ENCODE results near the gene SH2D7. TPM values are rescaled to one million over a fixed set of nuclear protein-coding genes. Genes with fewer than 3 reads are reported as not detected.

The SH2D7 gene
- total and polyA plus RNA-seq, 2 donors (not counting 1 experiment from before 2014, with no cell fraction given): not detected

DNA sequence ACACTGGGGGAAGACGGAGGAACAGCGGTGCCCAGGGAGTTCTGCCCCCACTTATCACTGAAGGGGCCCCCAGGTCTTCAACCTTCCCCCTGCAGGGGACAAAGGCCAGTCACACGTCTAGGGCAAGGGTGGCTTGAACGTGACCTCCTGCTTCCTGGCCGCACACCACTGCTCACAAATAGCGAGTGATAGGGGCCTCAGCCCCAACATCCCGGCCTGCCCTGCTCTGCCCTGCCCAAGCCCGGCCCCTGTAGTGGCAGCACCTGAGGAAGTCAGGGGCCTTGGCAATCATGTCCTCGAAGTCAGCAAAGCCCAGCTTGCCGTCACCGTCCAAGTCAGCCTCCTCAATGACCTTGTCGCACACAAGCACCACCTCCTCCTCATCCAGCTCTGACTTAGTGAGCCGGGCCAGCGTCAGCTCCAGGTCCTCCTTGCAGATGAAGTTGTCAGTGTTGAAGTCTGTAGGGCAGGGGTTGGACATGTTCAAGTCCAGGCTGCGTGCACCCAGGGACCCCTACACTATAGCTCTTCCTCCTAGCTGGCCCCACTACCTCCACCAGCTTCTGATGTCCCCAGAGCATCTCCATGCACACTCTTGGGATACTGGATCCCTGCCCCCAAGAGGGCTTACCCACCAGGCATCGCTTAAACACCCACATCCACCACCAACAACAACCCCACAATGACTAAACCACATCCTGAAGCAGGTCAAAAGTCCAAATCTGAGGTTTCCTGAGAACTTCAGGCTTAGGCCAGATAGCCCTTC lies 13.3 kb downstream of the SH2D7 start:
- H3K27ac Mint-ChIP-seq: no peak overlapping the region
- H3K9me3 ChIP-seq (ENCODE audit: control extremely low read depth in 1 of 3, control insufficient read depth in 2 of 3, insufficient read depth in 1 of 3, low read length in 2 of 3): peaks cover 0 to 3% (median 0%) of the 10 kb centered on the region in 3 donors
- no peaks in the 10 kb centered on the region for H3K4me1 Mint-ChIP-seq
- H3K4me1 ChIP-seq (ENCODE audit: control insufficient read depth in 2 of 2, insufficient read depth in 2 of 2, low read length in 2 of 2): peaks cover 0 to 4% of the 10 kb centered on the region in 2 donors
- ChIA-PET CTCF (interaction anchor here (0.8 to 9.4 kb wide), 8 partner anchors 13 to 149 kb away, joined by 3 to 164 read pairs (median 8); partner anchors contain the start of gene SH2D7), POLR2A (no interaction called here)
- no peaks in the 10 kb centered on the region for H3K27me3 ChIP-seq (replicated peaks in 1 of 4; ENCODE audit: control extremely low read depth in 1 of 4, control insufficient read depth in 3 of 4, insufficient read depth in 4 of 4, low read length in 3 of 4)
- no peaks in the 10 kb centered on the region for H3K27me3 Mint-ChIP-seq
- ATAC-seq (ENCODE audit: low read depth): no peak
- no peak for DNase-seq
- H3K79me2 ChIP-seq (ENCODE audit: control insufficient read depth, insufficient read depth, low read length): no peaks in the 10 kb centered on the region
- no peaks in the 10 kb centered on the region for H3K9me3 Mint-ChIP-seq (ENCODE audit: insufficient read depth)
- H3K4me2 ChIP-seq (replicated peaks; ENCODE audit: low read depth, low read length, poor library complexity, severe bottlenecking): no peak overlapping the region
- H3K36me3 ChIP-seq (replicated peaks in 1 of 2; ENCODE audit: control extremely low read depth in 1 of 2, control insufficient read depth in 1 of 2, extremely low read depth in 1 of 2, insufficient read depth in 2 of 2, low read length in 1 of 2): no peaks in the 10 kb centered on the region
- TF ChIP-seq, protein P1, sequence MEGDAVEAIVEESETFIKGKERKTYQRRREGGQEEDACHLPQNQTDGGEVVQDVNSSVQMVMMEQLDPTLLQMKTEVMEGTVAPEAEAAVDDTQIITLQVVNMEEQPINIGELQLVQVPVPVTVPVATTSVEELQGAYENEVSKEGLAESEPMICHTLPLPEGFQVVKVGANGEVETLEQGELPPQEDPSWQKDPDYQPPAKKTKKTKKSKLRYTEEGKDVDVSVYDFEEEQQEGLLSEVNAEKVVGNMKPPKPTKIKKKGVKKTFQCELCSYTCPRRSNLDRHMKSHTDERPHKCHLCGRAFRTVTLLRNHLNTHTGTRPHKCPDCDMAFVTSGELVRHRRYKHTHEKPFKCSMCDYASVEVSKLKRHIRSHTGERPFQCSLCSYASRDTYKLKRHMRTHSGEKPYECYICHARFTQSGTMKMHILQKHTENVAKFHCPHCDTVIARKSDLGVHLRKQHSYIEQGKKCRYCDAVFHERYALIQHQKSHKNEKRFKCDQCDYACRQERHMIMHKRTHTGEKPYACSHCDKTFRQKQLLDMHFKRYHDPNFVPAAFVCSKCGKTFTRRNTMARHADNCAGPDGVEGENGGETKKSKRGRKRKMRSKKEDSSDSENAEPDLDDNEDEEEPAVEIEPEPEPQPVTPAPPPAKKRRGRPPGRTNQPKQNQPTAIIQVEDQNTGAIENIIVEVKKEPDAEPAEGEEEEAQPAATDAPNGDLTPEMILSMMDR (IDR thresholded peaks at IDR 0.05): no peak
- TF ChIP-seq EZH2 (IDR thresholded peaks at IDR 0.05; ENCODE audit: borderline replicate concordance, insufficient read depth, low read depth, low read length, poor library complexity, severe bottlenecking): no peak
- WGBS (ENCODE audit: insufficient coverage): 85% methylated on average over 13 of the region's 16 CpGs
- H3K4me3 Mint-ChIP-seq: no peak overlapping the region
- H3K27ac ChIP-seq (ENCODE audit: low read length in 2 of 2): no peak overlapping the region
- intact Hi-C loops (cut with micrococcal nuclease): no loop called here
- H2AFZ ChIP-seq (ENCODE audit: insufficient read depth, low read depth, low read length, poor library complexity, severe bottlenecking): no peak overlapping the region
- no peak overlapping the region for H3K4me3 ChIP-seq (ENCODE audit: control extremely low read depth in 1 of 5, extremely low read depth in 1 of 5, insufficient read depth in 1 of 5, low read depth in 2 of 5, low read length in 4 of 5)
- no peak overlapping the region for H3K9ac ChIP-seq (ENCODE audit: low read length)
- H4K20me1 ChIP-seq (ENCODE audit: control insufficient read depth, insufficient read depth, low read length, poor library complexity, severe bottlenecking): no peaks in the 10 kb centered on the region

DNA sequence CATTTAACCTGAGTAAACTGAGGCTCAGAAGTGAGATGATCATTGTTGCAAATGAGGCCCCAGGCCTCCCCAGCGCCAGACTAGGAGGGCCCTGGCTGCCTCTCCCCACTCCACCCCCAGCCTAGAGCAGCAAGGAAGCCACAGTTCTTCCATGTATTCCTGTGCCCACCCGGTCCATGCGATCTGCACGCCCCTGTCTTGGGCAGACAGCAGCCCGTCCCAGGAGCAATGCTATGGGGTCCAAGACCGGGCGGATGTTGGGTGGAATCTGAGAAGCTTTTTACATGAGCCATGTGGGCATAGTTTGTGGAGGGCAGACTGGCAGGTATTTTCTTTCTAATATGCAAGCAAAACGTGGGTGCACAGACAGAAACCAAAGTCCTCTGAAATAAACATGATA lies 15.1 kb downstream of the SH2D7 start:
- 100% methylated on average over 7 of the region's 8 CpGs for WGBS (ENCODE audit: insufficient coverage)
- Histone ChIP-seq H3K36me3 (replicated peaks in 1 of 2; ENCODE audit: control extremely low read depth in 1 of 2, control insufficient read depth in 1 of 2, extremely low read depth in 1 of 2, insufficient read depth in 2 of 2, low read length in 1 of 2) (no peaks in the 10 kb centered on the region), H3K4me3 (ENCODE audit: control extremely low read depth in 1 of 5, extremely low read depth in 1 of 5, insufficient read depth in 1 of 5, low read depth in 2 of 5, low read length in 4 of 5) (no peak overlapping the region), H3K4me2 (replicated peaks; ENCODE audit: low read depth, low read length, poor library complexity, severe bottlenecking) (no peak overlapping the region), H2AFZ (ENCODE audit: insufficient read depth, low read depth, low read length, poor library complexity, severe bottlenecking) (no peak overlapping the region), H3K4me1 (ENCODE audit: control insufficient read depth in 2 of 2, insufficient read depth in 2 of 2, low read length in 2 of 2) (peaks cover 0 to 4% of the 10 kb centered on the region in 2 donors), H3K9ac (ENCODE audit: low read length) (no peak overlapping the region), H4K20me1 (ENCODE audit: control insufficient read depth, insufficient read depth, low read length, poor library complexity, severe bottlenecking) (no peaks in the 10 kb centered on the region), H3K27me3 (replicated peaks in 1 of 4; ENCODE audit: control extremely low read depth in 1 of 4, control insufficient read depth in 3 of 4, insufficient read depth in 4 of 4, low read length in 3 of 4) (no peaks in the 10 kb centered on the region), H3K79me2 (ENCODE audit: control insufficient read depth, insufficient read depth, low read length) (no peaks in the 10 kb centered on the region), H3K9me3 (ENCODE audit: control extremely low read depth in 1 of 3, control insufficient read depth in 2 of 3, insufficient read depth in 1 of 3, low read length in 2 of 3) (peaks cover 0 to 3% (median 0%) of the 10 kb centered on the region in 3 donors), H3K27ac (ENCODE audit: low read length in 2 of 2) (no peak overlapping the region)
- H3K27ac Mint-ChIP-seq: no peak overlapping the region
- H3K27me3 Mint-ChIP-seq: no peaks in the 10 kb centered on the region
- ATAC-seq (ENCODE audit: low read depth): no peak
- H3K9me3 Mint-ChIP-seq (ENCODE audit: insufficient read depth): no peaks in the 10 kb centered on the region
- no peak for DNase-seq
- no peaks in the 10 kb centered on the region for H3K4me1 Mint-ChIP-seq
- TF ChIP-seq, protein P1 (IDR thresholded peaks at IDR 0.05): no peak
- no peak for TF ChIP-seq EZH2 (IDR thresholded peaks at IDR 0.05; ENCODE audit: borderline replicate concordance, insufficient read depth, low read depth, low read length, poor library complexity, severe bottlenecking)
- no peak overlapping the region for H3K4me3 Mint-ChIP-seq
- ChIA-PET CTCF (interaction anchor here (0.9 to 12.6 kb wide), 28 partner anchors 10 to 150 kb away, joined by 3 to 394 read pairs (median 12); no protein-coding TSS in a partner anchor), POLR2A (interaction anchor here (0.7 kb wide), 1 partner anchor 108 kb away, joined by 5 read pairs; no protein-coding TSS in a partner anchor)
- intact Hi-C loops (cut with micrococcal nuclease): no loop called here

All from B cell (primary cell).